Measurements from ENCODE around the gene HCFC1. TPM values are rescaled to one million over a fixed set of nuclear protein-coding genes. Genes with fewer than 3 reads are reported as not detected.

Gene HCFC1
- polyA plus RNA-seq, 1 donor from 2014 or later, result 12.2 TPM

- H3K9me3 Mint-ChIP-seq, result no peaks in the 10 kb centered on the region
- H3K27ac Mint-ChIP-seq, result no peak overlapping the region
- peaks cover 7 to 11% (median 10%) of the 10 kb centered on the region in 3 donors for H3K4me1 Mint-ChIP-seq
- H3K36me3 Mint-ChIP-seq, result peaks cover 4% of the 10 kb centered on the region
- no peaks in the 10 kb centered on the region for H3K27me3 Mint-ChIP-seq
- no peak overlapping the region for H3K4me3 Mint-ChIP-seq
These were observed 21.5 kb downstream of the HCFC1 start for GRCh38 chrX:153950127-153950526.

- H3K36me3 Mint-ChIP-seq, result peaks cover 2% of the 10 kb centered on the region
- H3K9me3 Mint-ChIP-seq, result no peaks in the 10 kb centered on the region
- peaks cover 1% of the 10 kb centered on the region for H3K27me3 Mint-ChIP-seq
- peak overlapping the region in 2 of 3 donors; percentile 23 to 35 for H3K27ac Mint-ChIP-seq
- H3K4me1 Mint-ChIP-seq, result peaks cover 7 to 13% (median 10%) of the 10 kb centered on the region in 3 donors
- H3K4me3 Mint-ChIP-seq, result peak overlapping the region in 1 of 4 donors; percentile 22
These were observed 22.5 kb downstream of the HCFC1 start for GRCh38 chrX:153948847-153949805.

- Mint-ChIP-seq H3K27me3 (peaks cover 1% of the 10 kb centered on the region), H3K4me3 (no peak overlapping the region), H3K4me1 (peaks cover 4 to 10% (median 6%) of the 10 kb centered on the region in 3 donors), H3K9me3 (no peaks in the 10 kb centered on the region), H3K36me3 (peaks cover 2% of the 10 kb centered on the region), H3K27ac (peak overlapping the region in 2 of 3 donors; percentile 35 to 67)
These were observed 23.6 kb downstream of the HCFC1 start for GRCh38 chrX:153948002-153948466.

- H3K27ac Mint-ChIP-seq, result peak overlapping the region in 2 of 3 donors; percentile 75 to 90
- H3K36me3 Mint-ChIP-seq, result peaks cover 2% of the 10 kb centered on the region
- peaks cover 1% of the 10 kb centered on the region for H3K27me3 Mint-ChIP-seq
- no peaks in the 10 kb centered on the region for H3K9me3 Mint-ChIP-seq
- H3K4me1 Mint-ChIP-seq, result peaks cover 4 to 10% (median 6%) of the 10 kb centered on the region in 3 donors
- peak overlapping the region in 2 of 4 donors; percentile 43 to 63 for H3K4me3 Mint-ChIP-seq
These were observed 24.4 kb downstream of the HCFC1 start for GRCh38 chrX:153947009-153947769.

- Mint-ChIP-seq H3K4me1 (peaks cover 4 to 11% (median 6%) of the 10 kb centered on the region in 3 donors), H3K9me3 (no peaks in the 10 kb centered on the region), H3K27me3 (peaks cover 1% of the 10 kb centered on the region), H3K4me3 (no peak overlapping the region), H3K36me3 (peaks cover 3% of the 10 kb centered on the region), H3K27ac (peak overlapping the region in 1 of 3 donors; percentile 14)
These were observed 25.4 kb downstream of the HCFC1 start for GRCh38 chrX:153945956-153946943.

- Mint-ChIP-seq H3K36me3 (peaks cover 5% of the 10 kb centered on the region), H3K4me3 (peak overlapping the region in 2 of 4 donors; percentile 77 to 89), H3K27ac (peak overlapping the region in 2 of 3 donors; percentile 7 to 98), H3K4me1 (peaks cover 6 to 13% (median 6%) of the 10 kb centered on the region in 3 donors), H3K27me3 (peaks cover 3% of the 10 kb centered on the region), H3K9me3 (no peaks in the 10 kb centered on the region)
These were observed 26.8 kb downstream of the HCFC1 start for GRCh38 chrX:153944800-153945150.

- peaks cover 5% of the 10 kb centered on the region for H3K36me3 Mint-ChIP-seq
- peaks cover 3% of the 10 kb centered on the region for H3K27me3 Mint-ChIP-seq
- peaks cover 6 to 13% (median 6%) of the 10 kb centered on the region in 3 donors for H3K4me1 Mint-ChIP-seq
- peak within 1 kb of the TSS; percentile 14 to 98 (median 89) for H3K27ac Mint-ChIP-seq
- H3K4me3 Mint-ChIP-seq, result peak within 1 kb of the TSS in 3 of 4 donors; percentile 77 to 92 (median 89)
- H3K9me3 Mint-ChIP-seq, result no peaks in the 10 kb centered on the region
These were observed 27.3 kb downstream of the HCFC1 start, which contains the start of gene RENBP for GRCh38 chrX:153944140-153944799. Gene RENBP, minus strand, starts transcription at chrX:153944643. Its CDS starts 33 bp downstream, at chrX:153944610.

GRCh38 chrX:153941336-153942252, 30.0 kb downstream of the HCFC1 start:
- H3K9me3 Mint-ChIP-seq, result no peaks in the 10 kb centered on the region
- H3K27ac Mint-ChIP-seq, result peak overlapping the region in 1 of 3 donors; percentile 36
- H3K27me3 Mint-ChIP-seq, result peaks cover 3% of the 10 kb centered on the region
- H3K4me1 Mint-ChIP-seq, result peaks cover 0 to 14% (median 6%) of the 10 kb centered on the region in 3 donors
- H3K36me3 Mint-ChIP-seq, result peaks cover 3% of the 10 kb centered on the region
- peak overlapping the region in 2 of 4 donors; percentile 23 to 31 for H3K4me3 Mint-ChIP-seq

- Mint-ChIP-seq H3K4me1 (peaks cover 0 to 12% (median 9%) of the 10 kb centered on the region in 3 donors), H3K4me3 (no peak overlapping the region), H3K9me3 (no peaks in the 10 kb centered on the region), H3K27ac (no peak overlapping the region), H3K36me3 (peaks cover 3% of the 10 kb centered on the region), H3K27me3 (peaks cover 3% of the 10 kb centered on the region)
These were observed 32.0 kb downstream of the HCFC1 start for GRCh38 chrX:153939573-153939972.

GRCh38 chrX:153938226-153938786, 33.3 kb downstream of the HCFC1 start:
- H3K4me3 Mint-ChIP-seq, result peak overlapping the region in 2 of 4 donors; percentile 14 to 43
- H3K9me3 Mint-ChIP-seq, result no peaks in the 10 kb centered on the region
- H3K27ac Mint-ChIP-seq, result no peak overlapping the region
- H3K36me3 Mint-ChIP-seq, result peaks cover 3% of the 10 kb centered on the region
- H3K27me3 Mint-ChIP-seq, result peaks cover 2% of the 10 kb centered on the region
- H3K4me1 Mint-ChIP-seq, result peaks cover 8 to 17% (median 17%) of the 10 kb centered on the region in 3 donors

GRCh38 chrX:153937056-153937455, 34.6 kb downstream of the HCFC1 start:
- peak overlapping the region in 1 of 4 donors; percentile 42 for H3K4me3 Mint-ChIP-seq
- no peak overlapping the region for H3K27ac Mint-ChIP-seq
- peaks cover 2% of the 10 kb centered on the region for H3K27me3 Mint-ChIP-seq
- peaks cover 8 to 19% (median 17%) of the 10 kb centered on the region in 3 donors for H3K4me1 Mint-ChIP-seq
- H3K9me3 Mint-ChIP-seq, result no peaks in the 10 kb centered on the region
- H3K36me3 Mint-ChIP-seq, result peaks cover 3% of the 10 kb centered on the region

GRCh38 chrX:153935326-153935851, 36.2 kb downstream of the HCFC1 start:
- Mint-ChIP-seq H3K4me1 (peaks cover 8 to 20% (median 14%) of the 10 kb centered on the region in 3 donors), H3K27me3 (peaks cover 2% of the 10 kb centered on the region), H3K4me3 (peak overlapping the region; percentile 74 to 86 (median 80)), H3K36me3 (peaks cover 3% of the 10 kb centered on the region), H3K9me3 (no peaks in the 10 kb centered on the region), H3K27ac (peak overlapping the region; percentile 39 to 49 (median 46))

Measured in IgD-negative memory B cell (primary cell).